GM19397 (cell line): ENCODE results near the gene B4GALNT4.
"Not testable (repeated sequence)": the region's sequence is repeated elsewhere in the genome, so short reads cannot be mapped to it uniquely, and the experiment has no call there.

Experiments
- ATAC-seq: cut with Tn5 transposase; IDR thresholded peaks from one replicate; pipeline ENCODE4 v1.9.1; 2021; ENCODE audit warnings: mild to moderate bottlenecking, moderate library complexity; ENCODE audit not compliant: unreplicated experiment

Gene B4GALNT4

GRCh38 chr11:418343-419247 is 49.3 kb downstream of the B4GALNT4 start:
- ATAC-seq = no peak

- ATAC-seq = no peak
Measured at GRCh38 chr11:419248-420005, 50.1 kb downstream of the B4GALNT4 start.

DNA sequence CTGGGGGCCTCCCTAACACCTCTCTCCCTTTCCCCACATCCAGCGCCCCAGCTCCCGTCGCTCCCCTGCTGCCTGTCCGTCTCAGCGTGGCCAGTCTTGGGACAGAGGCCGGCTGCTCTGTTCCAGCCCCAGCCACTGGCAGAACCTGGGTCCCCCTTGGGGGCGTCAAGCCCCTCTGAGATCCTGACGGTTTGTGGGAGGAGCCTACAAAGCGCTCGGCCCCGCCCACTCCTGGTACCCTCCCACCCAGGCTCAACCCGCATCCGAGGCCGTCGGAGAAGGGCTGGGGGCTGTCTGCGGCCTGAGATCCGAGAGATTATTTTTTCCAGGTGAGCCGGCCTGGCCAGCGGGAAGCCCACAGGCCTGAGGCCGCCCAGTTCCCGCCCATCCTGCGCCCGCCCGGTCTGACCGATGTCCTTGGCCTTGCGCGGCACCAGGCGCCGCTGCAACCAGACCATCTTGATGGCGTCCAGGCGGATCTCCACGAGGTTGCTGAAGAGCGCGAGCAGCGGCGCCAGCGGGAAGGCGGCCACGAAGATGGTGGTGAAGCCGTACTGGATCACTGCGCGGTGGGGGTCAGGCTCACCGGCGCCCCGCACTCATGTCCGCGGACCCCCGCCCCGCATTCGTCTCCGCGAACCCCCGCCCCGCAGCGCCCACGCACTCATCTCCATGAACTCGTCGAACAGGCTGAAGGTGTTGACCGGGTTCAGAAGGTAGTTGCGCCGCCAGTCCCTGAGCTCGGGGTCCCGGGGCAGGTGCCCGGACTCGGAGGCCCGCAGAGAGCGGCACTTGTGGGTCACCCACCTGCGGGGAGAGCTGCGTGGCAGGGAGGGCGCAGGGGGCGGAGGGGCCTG is 51.0 kb downstream of the B4GALNT4 start:
- ATAC-seq = no peak

- no peak for ATAC-seq
Measured at GRCh38 chr11:420911-421321, 51.6 kb downstream of the B4GALNT4 start.

GRCh38 chr11:422249-422656 is 53.0 kb downstream of the B4GALNT4 start:
- no peak for ATAC-seq

DNA sequence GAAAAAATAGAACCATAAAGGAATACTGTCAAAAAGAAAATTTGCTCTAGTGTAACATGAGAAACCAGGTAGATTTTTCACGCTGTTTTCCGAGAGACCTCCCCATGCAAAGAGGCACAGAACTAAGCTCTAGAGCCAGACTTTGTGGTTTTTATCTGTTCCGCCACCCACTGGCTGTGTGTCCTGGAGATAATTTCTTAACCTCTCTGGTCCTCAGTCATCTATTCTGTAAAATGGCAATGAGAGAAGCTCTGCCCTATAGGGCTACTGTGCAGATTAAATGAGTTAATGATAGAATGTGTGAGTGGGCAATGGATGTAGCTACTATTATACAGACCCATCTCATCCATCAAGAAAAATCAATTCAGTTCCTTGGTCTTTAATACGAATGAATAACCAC is 54.9 kb downstream of the B4GALNT4 start:
- ATAC-seq = no peak

- ATAC-seq = not testable (repeated sequence)
Measured at GRCh38 chr11:424766-425165, 55.5 kb downstream of the B4GALNT4 start.

GRCh38 chr11:425301-425700 is 56.0 kb downstream of the B4GALNT4 start:
- ATAC-seq = no peak

GRCh38 chr11:426851-427250 is 57.6 kb downstream of the B4GALNT4 start:
- no peak for ATAC-seq

DNA sequence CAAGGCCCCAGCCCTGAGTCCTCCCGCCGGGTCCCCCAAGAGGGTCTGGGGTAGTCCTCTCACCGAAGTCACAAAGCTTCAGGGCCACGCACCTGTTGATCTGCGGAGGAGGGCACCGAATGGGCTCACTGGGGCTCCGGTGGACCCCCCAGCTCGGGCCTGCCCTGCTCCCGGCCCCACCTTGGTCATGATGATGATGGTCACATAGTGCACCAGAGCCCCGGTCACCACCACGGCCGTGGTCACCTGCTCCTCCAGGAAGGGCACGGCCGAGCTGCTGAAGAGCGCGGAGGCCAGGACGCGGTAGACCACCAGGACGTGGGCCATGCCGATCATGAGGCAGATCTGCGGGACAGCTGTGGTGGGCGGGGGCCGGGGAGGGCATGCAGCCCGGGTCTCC is 59.0 kb downstream of the B4GALNT4 start:
- no peak for ATAC-seq

GRCh38 chr11:429391-429790 is 60.1 kb downstream of the B4GALNT4 start:
- ATAC-seq = no peak

- no peak for ATAC-seq
Measured at GRCh38 chr11:429931-430456, 60.7 kb downstream of the B4GALNT4 start.
